SK-N-SH (cell line): ENCODE data around the gene LRRC72. TPM values are rescaled to one million over a fixed set of nuclear protein-coding genes. Genes with fewer than 3 reads are reported as not detected.

ENCODE experiments used
- CTCF ChIA-PET: fragments of 300-600, 350-600 bp; formaldehyde crosslinking; extraction: SDS; loops from one replicate; lab custom pipeline; 2021; lab: Yijun Ruan, JAX
- POLR2A ChIA-PET: fragments of 350-600 bp; sonication (Branson Sonifier 250); formaldehyde crosslinking; extraction: SDS; loops from one replicate; lab custom pipeline; 2020; ENCODE audit warnings: antibody characterized with exemption, inconsistent platforms; lab: Yijun Ruan, JAX
- DNase-seq: peaks from one replicate; pipeline ENCODE4 v3.0.0; 2012
- H2AFZ ChIP-seq: fragments of 200-600 bp; sonication (generic); 2 replicates; pipeline ENCODE4 v1.8.1; 2016; ENCODE audit warnings: antibody characterized with exemption, mild to moderate bottlenecking, low read depth
- H3F3A ChIP-seq: fragments of 200-600 bp; sonication (generic); replicated peaks from 2 replicates; pipeline ENCODE3; 2016; ENCODE audit warnings: antibody characterized with exemption, mild to moderate bottlenecking; ENCODE audit not compliant: insufficient read depth
- H3K27ac ChIP-seq, 2 experiments: fragments of 200-500 bp in 1 of 2; fragments of 200-600 bp in 1 of 2; sonication (Bioruptor generic) in 1 of 2; sonication (generic), shearing (Covaris generic) in 1 of 2; 2 replicates each; pipeline versions ENCODE4 v1.5.1 to v1.6.1; 2014 to 2016; ENCODE audit warnings: low read depth in 2 of 2, inconsistent platforms in 1 of 2, low read length in 1 of 2, mild to moderate bottlenecking in 1 of 2, mixed read lengths in 1 of 2
- H3K27me3 ChIP-seq: fragments of 200-600 bp; sonication (generic), shearing (Covaris generic); 2 replicates; pipeline ENCODE4 v1.6.1; 2016; ENCODE audit warnings: mixed run types; ENCODE audit not compliant: insufficient read depth
- H3K36me3 ChIP-seq, 2 experiments: fragments of 200-500 bp in 1 of 2; fragments of 200-600 bp in 1 of 2; sonication (Bioruptor generic) in 1 of 2; sonication (generic) in 1 of 2; replicated peaks in 1 of 2; 2 replicates each; pipeline versions ENCODE3 to v1.5.1; 2014 to 2016; ENCODE audit warnings: low read length in 1 of 2, mild to moderate bottlenecking in 1 of 2; ENCODE audit not compliant: insufficient read depth in 2 of 2, control insufficient read depth in 1 of 2
- H3K4me1 ChIP-seq, 2 experiments: fragments of 200-500 bp in 1 of 2; fragments of 200-600 bp in 1 of 2; sonication (Bioruptor generic) in 1 of 2; sonication (generic), shearing (Covaris generic) in 1 of 2; 2 replicates each; pipeline versions ENCODE4 v1.5.1 to v1.6.1; 2014 to 2016; ENCODE audit warnings: low read depth in 1 of 2, low read length in 1 of 2, mixed run types in 1 of 2; ENCODE audit not compliant: insufficient read depth in 2 of 2, control insufficient read depth in 1 of 2
- H3K4me2 ChIP-seq: fragments of 200-600 bp; sonication (generic), shearing (Covaris generic); 2 replicates; pipeline ENCODE4 v1.6.1; 2017; ENCODE audit warnings: mixed run types
- H3K4me3 ChIP-seq, 2 experiments: fragments of 200-500 bp in 1 of 2; fragments of 200-600 bp in 1 of 2; sonication (Bioruptor generic) in 1 of 2; sonication (generic), shearing (Covaris generic) in 1 of 2; 2 replicates each; pipeline versions ENCODE4 v1.5.1 to v1.8.1; 2014 to 2016; ENCODE audit warnings: low read depth in 2 of 2, inconsistent platforms in 1 of 2, low read length in 1 of 2, mild to moderate bottlenecking in 1 of 2, mixed read lengths in 1 of 2, moderate library complexity in 1 of 2
- H3K79me2 ChIP-seq: fragments of 200-600 bp; sonication (generic); 2 replicates; pipeline ENCODE4 v1.8.1; 2017; ENCODE audit warnings: mild to moderate bottlenecking; ENCODE audit not compliant: insufficient read depth
- H3K9ac ChIP-seq: fragments of 200-600 bp; sonication (generic); 2 replicates; pipeline ENCODE4 v1.6.1; 2017; ENCODE audit warnings: mixed run types
- H3K9me2 ChIP-seq: fragments of 200-600 bp; sonication (generic); 2 replicates; pipeline ENCODE4 v1.6.1; 2017; ENCODE audit warnings: mixed run types
- H3K9me3 ChIP-seq: fragments of 200-600 bp; sonication (generic); 2 replicates; pipeline ENCODE4 v1.6.1; 2017; ENCODE audit warnings: mixed run types, mild to moderate bottlenecking, moderate library complexity
- H4K20me1 ChIP-seq: fragments of 200-600 bp; sonication (generic); 2 replicates; pipeline ENCODE4 v1.6.1; 2017; ENCODE audit warnings: mild to moderate bottlenecking, mixed run types; ENCODE audit not compliant: insufficient read depth
- ELF1 ChIP-seq: IDR thresholded peaks from 2 replicates; pipeline ENCODE4 v1.4.0; 2012
- EZH2phosphoT487 ChIP-seq: fragments of 200-600 bp; sonication (generic); IDR thresholded peaks from 2 replicates; pipeline ENCODE4 v1.6.1; 2017; ENCODE audit warnings: low read depth, mixed run types, mild to moderate bottlenecking, antibody characterized with exemption, moderate library complexity, borderline replicate concordance
- FOSL2 ChIP-seq: IDR thresholded peaks from 2 replicates; pipeline ENCODE4 v1.4.0; 2012; ENCODE audit warnings: low read depth, mild to moderate bottlenecking, moderate library complexity, borderline replicate concordance
- FOXM1 ChIP-seq: IDR thresholded peaks from 2 replicates; pipeline ENCODE4 v1.4.0; 2012; ENCODE audit warnings: low read depth, mild to moderate bottlenecking
- GABPA ChIP-seq: IDR thresholded peaks from 2 replicates; pipeline ENCODE4 v1.4.0; 2012; ENCODE audit warnings: low read depth, mild to moderate bottlenecking
- RAD21 ChIP-seq: IDR thresholded peaks from 2 replicates; pipeline ENCODE4 v1.6.1; 2012; ENCODE audit warnings: mild to moderate bottlenecking, low read length
- RFX5 ChIP-seq: IDR thresholded peaks from 2 replicates; pipeline ENCODE4 v1.6.1; 2012; ENCODE audit warnings: mild to moderate bottlenecking, improper control_type of control experiment, low read length
- SIN3A ChIP-seq: IDR thresholded peaks from 2 replicates; pipeline ENCODE4 v1.6.1; 2012; ENCODE audit warnings: low read depth, mild to moderate bottlenecking, low read length, moderate library complexity, borderline replicate concordance
- SMC3 ChIP-seq: IDR thresholded peaks from 2 replicates; pipeline ENCODE4 v1.6.1; 2012; ENCODE audit warnings: low read depth, low read length, improper control_type of control experiment
- TAF1 ChIP-seq: IDR thresholded peaks from 2 replicates; pipeline ENCODE4 v1.6.1; 2012; ENCODE audit warnings: low read depth, mild to moderate bottlenecking, low read length, moderate library complexity, borderline replicate concordance
- TCF12 ChIP-seq: IDR thresholded peaks from 2 replicates; pipeline ENCODE4 v1.4.0; 2012
- TEAD4 ChIP-seq: IDR thresholded peaks from 2 replicates; pipeline ENCODE4 v1.4.0; 2012; ENCODE audit warnings: mild to moderate bottlenecking, borderline replicate concordance; ENCODE audit not compliant: insufficient read depth
- YY1 ChIP-seq: IDR thresholded peaks from 2 replicates; pipeline ENCODE4 v1.4.0; 2012; ENCODE audit warnings: low read depth, mild to moderate bottlenecking
- WGBS: methylation state at CpG from one replicate; pipeline ENCODE4 v1.1.6; 2017; ENCODE audit warnings: low lambda C conversion rate; 5-methylcytosine and 5-hydroxymethylcytosine counted together
- polyA plus RNA-seq, 3 experiments: library from polyadenylated mRNA; depleted of rRNA; stranded (reverse); fragments of >200 nt; gene quantifications; 2 replicates each; pipeline ENCODE4 v1.2.3, GENCODE V29; 2012
- TF ChIP-seq, protein P1 (sequence below): fragments of 200-600 bp; sonication (generic); IDR thresholded peaks from 2 replicates; pipeline ENCODE4 v1.6.1; 2017; ENCODE audit warnings: antibody characterized with exemption, mild to moderate bottlenecking, moderate library complexity
- TF ChIP-seq, protein P2 (sequence below): fragments of 150-350 bp; IDR thresholded peaks from 2 replicates; pipeline ENCODE4 v1.6.1; 2016; ENCODE audit warnings: mild to moderate bottlenecking, low read depth, low read length
- TF ChIP-seq, protein P3 (sequence below): IDR thresholded peaks from 2 replicates; pipeline ENCODE4; 2012

Gene LRRC72
- polyA plus RNA-seq, 1 of the 3 experiments (the other 2 are of a cell fraction), result not detected

DNA sequence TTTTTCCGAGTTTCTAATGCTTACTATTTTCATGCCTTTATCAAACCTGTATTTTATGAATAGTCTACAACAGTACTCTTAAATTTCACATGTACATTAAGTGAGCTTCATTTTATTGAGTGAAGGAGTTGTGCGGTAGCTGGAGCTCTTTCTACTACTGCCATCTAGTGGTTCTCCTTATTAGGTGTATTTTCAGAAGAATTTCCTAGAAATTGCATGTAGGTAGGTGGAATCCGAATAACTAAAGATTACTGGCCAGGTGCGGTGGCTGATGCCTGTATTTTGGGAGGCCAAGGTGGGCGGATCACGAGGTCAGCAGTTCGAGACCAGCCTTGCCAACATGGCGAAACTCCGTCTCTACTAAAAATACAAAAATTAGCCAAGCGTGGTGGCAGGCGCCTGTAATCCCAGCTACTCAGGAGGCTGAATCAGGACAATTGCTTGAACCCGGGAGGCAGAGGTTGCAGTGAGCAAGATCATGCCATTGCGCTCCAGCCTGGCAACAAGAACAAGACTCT is 38.3 kb downstream of the LRRC72 start:
- no peak overlapping the region for H3K4me3 ChIP-seq
- H3K27ac ChIP-seq, result no peak overlapping the region
- WGBS, result 19% methylated on average over 13 of the region's 13 CpGs
- H3K4me1 ChIP-seq, result peaks cover 4 to 16% of the 10 kb centered on the region in 2 experiments; a peak in 2 of 4 replicates
- peaks cover 16% of the 10 kb centered on the region; the same call in 1 of the 2 replicates for H3K27me3 ChIP-seq
- ChIA-PET CTCF (interaction anchor here (0.6 to 5.8 kb wide), 80 partner anchors 8 to 1841 kb away, joined by 3 to 93 read pairs (median 4); no protein-coding TSS in a partner anchor), POLR2A (interaction anchor here (0.9 kb wide), 1 partner anchor 144 kb away, joined by 4 read pairs; the partner anchor contains the start of gene CRPPA)
- DNase-seq, result peak; percentile 61
- H3K4me2 ChIP-seq, result no peak overlapping the region
- no peaks in the 10 kb centered on the region for H3K9me2 ChIP-seq
- no peaks in the 10 kb centered on the region for H3K36me3 ChIP-seq
- no peaks in the 10 kb centered on the region for H4K20me1 ChIP-seq
- H3F3A ChIP-seq, result no peaks in the 10 kb centered on the region
- H3K9ac ChIP-seq, result no peak overlapping the region
- TF ChIP-seq, protein P1, sequence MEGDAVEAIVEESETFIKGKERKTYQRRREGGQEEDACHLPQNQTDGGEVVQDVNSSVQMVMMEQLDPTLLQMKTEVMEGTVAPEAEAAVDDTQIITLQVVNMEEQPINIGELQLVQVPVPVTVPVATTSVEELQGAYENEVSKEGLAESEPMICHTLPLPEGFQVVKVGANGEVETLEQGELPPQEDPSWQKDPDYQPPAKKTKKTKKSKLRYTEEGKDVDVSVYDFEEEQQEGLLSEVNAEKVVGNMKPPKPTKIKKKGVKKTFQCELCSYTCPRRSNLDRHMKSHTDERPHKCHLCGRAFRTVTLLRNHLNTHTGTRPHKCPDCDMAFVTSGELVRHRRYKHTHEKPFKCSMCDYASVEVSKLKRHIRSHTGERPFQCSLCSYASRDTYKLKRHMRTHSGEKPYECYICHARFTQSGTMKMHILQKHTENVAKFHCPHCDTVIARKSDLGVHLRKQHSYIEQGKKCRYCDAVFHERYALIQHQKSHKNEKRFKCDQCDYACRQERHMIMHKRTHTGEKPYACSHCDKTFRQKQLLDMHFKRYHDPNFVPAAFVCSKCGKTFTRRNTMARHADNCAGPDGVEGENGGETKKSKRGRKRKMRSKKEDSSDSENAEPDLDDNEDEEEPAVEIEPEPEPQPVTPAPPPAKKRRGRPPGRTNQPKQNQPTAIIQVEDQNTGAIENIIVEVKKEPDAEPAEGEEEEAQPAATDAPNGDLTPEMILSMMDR, result peak; percentile 99
- TF ChIP-seq FOSL2, result no peak
- peak; percentile 98 for TF ChIP-seq RAD21
- TF ChIP-seq YY1, result no peak
- peak; percentile 87 for TF ChIP-seq SMC3
- TF ChIP-seq, all 33 proteins: peak for 3
- Histone ChIP-seq H3K9me3 (no peaks in the 10 kb centered on the region), H2AFZ (no peak overlapping the region), H3K79me2 (no peaks in the 10 kb centered on the region)

DNA sequence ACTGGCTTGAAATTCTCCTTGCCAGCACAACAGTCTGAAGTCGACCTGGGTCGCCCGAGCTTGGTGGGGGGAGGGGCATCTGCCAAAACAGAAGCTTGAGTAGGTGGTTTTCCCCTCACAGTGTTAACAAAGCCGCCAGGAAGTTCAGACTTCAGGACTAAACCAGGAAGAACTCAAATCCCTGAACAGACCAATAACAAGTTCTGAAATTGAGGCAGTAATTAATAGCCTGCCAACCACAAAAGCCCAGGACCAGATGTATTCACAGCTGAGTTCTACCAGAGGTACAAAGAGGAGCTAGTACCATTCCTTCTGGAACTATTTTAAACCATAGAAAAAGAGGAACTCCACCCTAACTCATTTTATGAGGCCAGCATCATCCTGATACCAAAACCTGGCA is 45.3 kb downstream of the LRRC72 start:
- TF ChIP-seq, protein P2, sequence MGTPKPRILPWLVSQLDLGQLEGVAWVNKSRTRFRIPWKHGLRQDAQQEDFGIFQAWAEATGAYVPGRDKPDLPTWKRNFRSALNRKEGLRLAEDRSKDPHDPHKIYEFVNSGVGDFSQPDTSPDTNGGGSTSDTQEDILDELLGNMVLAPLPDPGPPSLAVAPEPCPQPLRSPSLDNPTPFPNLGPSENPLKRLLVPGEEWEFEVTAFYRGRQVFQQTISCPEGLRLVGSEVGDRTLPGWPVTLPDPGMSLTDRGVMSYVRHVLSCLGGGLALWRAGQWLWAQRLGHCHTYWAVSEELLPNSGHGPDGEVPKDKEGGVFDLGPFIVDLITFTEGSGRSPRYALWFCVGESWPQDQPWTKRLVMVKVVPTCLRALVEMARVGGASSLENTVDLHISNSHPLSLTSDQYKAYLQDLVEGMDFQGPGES, result no peak
- TF ChIP-seq GABPA (no peak), SIN3A (no peak), FOXM1 (no peak), TAF1 (no peak), ELF1 (no peak), RFX5 (no peak), EZH2phosphoT487 (no peak), TCF12 (no peak), TEAD4 (no peak), RAD21 (no peak), YY1 (no peak)
- TF ChIP-seq, protein P3, sequence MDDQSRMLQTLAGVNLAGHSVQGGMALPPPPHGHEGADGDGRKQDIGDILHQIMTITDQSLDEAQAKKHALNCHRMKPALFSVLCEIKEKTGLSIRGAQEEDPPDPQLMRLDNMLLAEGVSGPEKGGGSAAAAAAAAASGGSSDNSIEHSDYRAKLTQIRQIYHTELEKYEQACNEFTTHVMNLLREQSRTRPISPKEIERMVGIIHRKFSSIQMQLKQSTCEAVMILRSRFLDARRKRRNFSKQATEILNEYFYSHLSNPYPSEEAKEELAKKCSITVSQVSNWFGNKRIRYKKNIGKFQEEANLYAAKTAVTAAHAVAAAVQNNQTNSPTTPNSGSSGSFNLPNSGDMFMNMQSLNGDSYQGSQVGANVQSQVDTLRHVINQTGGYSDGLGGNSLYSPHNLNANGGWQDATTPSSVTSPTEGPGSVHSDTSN, result no peak
- Histone ChIP-seq H3K27ac (no peak overlapping the region), H3K79me2 (no peaks in the 10 kb centered on the region), H3K9me3 (no peaks in the 10 kb centered on the region), H2AFZ (no peak overlapping the region), H3K36me3 (no peaks in the 10 kb centered on the region), H3K4me2 (no peak overlapping the region), H3K9me2 (no peaks in the 10 kb centered on the region), H4K20me1 (no peaks in the 10 kb centered on the region), H3K4me3 (no peak overlapping the region), H3K9ac (no peak overlapping the region), H3K4me1 (no peaks in the 10 kb centered on the region), H3K27me3 (peaks cover 22% of the 10 kb centered on the region; the same call in 1 of the 2 replicates), H3F3A (no peaks in the 10 kb centered on the region)
- WGBS, result 20% methylated on average over 4 of the region's 4 CpGs
- DNase-seq, result no peak
- ChIA-PET CTCF (interaction anchor here (1.9 kb wide), 1 partner anchor 494 kb away, joined by 7 read pairs; no protein-coding TSS in a partner anchor), POLR2A (no interaction called here)
